Gastrocnemius medialis (tissue), 4 donors: ENCODE measurements around the gene TCERG1L. TPM values are rescaled to one million over a fixed set of nuclear protein-coding genes. Genes with fewer than 3 reads are reported as not detected.

Source experiments
- ATAC-seq, 2 donors: fragments of 150-250 bp; one replicate each; pipeline ENCODE4 v1.9.1; 2016
- DNase-seq, 2 donors: peaks; one replicate each; pipeline ENCODE4 v3.0.0-alpha.2; 2019
- H3K27ac ChIP-seq, 4 donors: fragments of 200-600 bp; sonication (generic); 1 replicate in 1 of 4; 2 replicates in 3 of 4; pipeline ENCODE4 v1.5.1; 2016 to 2018; ENCODE audit warnings: mild to moderate bottlenecking in 2 of 4, moderate library complexity in 1 of 4
- H3K27me3 ChIP-seq, 3 donors: fragments of 200-600 bp; sonication (generic) in 2 of 3; 1 replicate in 1 of 3; 2 replicates in 2 of 3; pipeline versions ENCODE4 v1.5.1 to v1.6.0; 2016 to 2019; ENCODE audit warnings: mild to moderate bottlenecking in 1 of 3, moderate library complexity in 1 of 3
- H3K36me3 ChIP-seq, 2 donors: fragments of 200-600 bp; sonication (generic) in 1 of 2; one replicate each; pipeline ENCODE4 v1.5.1; 2017 to 2018
- H3K4me1 ChIP-seq, 2 donors: fragments of 200-600 bp; sonication (generic) in 1 of 2; one replicate each; pipeline ENCODE4 v1.5.1; 2016 to 2017; ENCODE audit warnings: mild to moderate bottlenecking in 2 of 2
- H3K4me3 ChIP-seq, 4 donors: fragments of 200-600 bp; sonication (generic) in 3 of 4; 1 replicate in 1 of 4; 2 replicates in 3 of 4; pipeline ENCODE4 v1.5.1; 2016 to 2019; ENCODE audit warnings: mild to moderate bottlenecking in 2 of 4
- H3K9me3 ChIP-seq, 3 donors: fragments of 200-600 bp; sonication (generic) in 2 of 3; 1 replicate in 1 of 3; 2 replicates in 2 of 3; pipeline ENCODE4 v1.5.1; 2016 to 2019
- CTCF ChIP-seq, 5 experiments: fragments of 450-650 bp in 3 of 5; fragments of 200-600 bp in 2 of 5; sonication (generic) in 2 of 5; IDR thresholded peaks in 4 of 5; conservative IDR thresholded peaks in 1 of 5; 1 replicate in 4 of 5; 2 replicates in 1 of 5; pipeline ENCODE4 v1.5.1; 2016 to 2019; ENCODE audit warnings: antibody characterized with exemption in 5 of 5, mild to moderate bottlenecking in 3 of 5, moderate library complexity in 3 of 5
- POLR2A ChIP-seq, 2 donors: fragments of 450-650 bp; IDR thresholded peaks; one replicate each; pipeline ENCODE4 v1.6.1; 2017; ENCODE audit warnings: antibody characterized with exemption in 2 of 2, mild to moderate bottlenecking in 2 of 2, moderate library complexity in 2 of 2
- in situ Hi-C, 4 donors: fragments of 200-750 bp; cut with MboI; loops; one replicate each; pipeline versions ENCODE4 v1.15.0 to v1.8.0; 2017; ENCODE audit warnings: low sequenced_read_pairs in 4 of 4
- intact Hi-C: fragments of 100-400 bp; cut with DNase I; formaldehyde crosslinking; loops from one replicate; pipeline ENCODE4 v1.15.1; 2023; ENCODE audit warnings: low total_unique reads
- total RNA-seq, 4 donors: library from RNA; depleted of rRNA; stranded (reverse); fragments of >200 nt; gene quantifications; one replicate each; pipeline versions ENCODE4 v1.1.0 to v1.2.3, GENCODE V29; 2016

TCERG1L gene
- total RNA-seq, 4 donors from 2014 or later = not detected

- in situ Hi-C loops = no loop called here
- Histone ChIP-seq H3K27ac (no peak overlapping the region), H3K9me3 (no peaks in the 10 kb centered on the region), H3K36me3 (no peaks in the 10 kb centered on the region), H3K4me3 (no peak overlapping the region), H3K27me3 (peaks cover 0 to 8% (median 0%) of the 10 kb centered on the region in 3 donors), H3K4me1 (no peaks in the 10 kb centered on the region)
- intact Hi-C loops = no loop called here
- DNase-seq (no peak), ATAC-seq (no peak)
- TF ChIP-seq CTCF (IDR thresholded peaks at IDR 0.05 in 4 of 5, conservative IDR thresholded peaks at IDR 0.05 in 1 of 5) (no peak), POLR2A (IDR thresholded peaks at IDR 0.05) (no peak)
Measured at GRCh38 chr10:131216681-131217230, 94.8 kb downstream of the TCERG1L start.

- no peak overlapping the region for H3K4me3 ChIP-seq
- no peak for TF ChIP-seq POLR2A (IDR thresholded peaks at IDR 0.05)
- TF ChIP-seq CTCF (IDR thresholded peaks at IDR 0.05 in 4 of 5, conservative IDR thresholded peaks at IDR 0.05 in 1 of 5) = no peak
- H3K27me3 ChIP-seq = peaks cover 0 to 8% (median 0%) of the 10 kb centered on the region in 3 donors
- H3K36me3 ChIP-seq = no peaks in the 10 kb centered on the region
- H3K4me1 ChIP-seq = no peaks in the 10 kb centered on the region
- intact Hi-C loops = no loop called here
- no peaks in the 10 kb centered on the region for H3K9me3 ChIP-seq
- no peak overlapping the region for H3K27ac ChIP-seq
- DNase-seq (no peak), ATAC-seq (no peak)
- in situ Hi-C loops = no loop called here
Measured at GRCh38 chr10:131215776-131216175, 95.7 kb downstream of the TCERG1L start.

DNA sequence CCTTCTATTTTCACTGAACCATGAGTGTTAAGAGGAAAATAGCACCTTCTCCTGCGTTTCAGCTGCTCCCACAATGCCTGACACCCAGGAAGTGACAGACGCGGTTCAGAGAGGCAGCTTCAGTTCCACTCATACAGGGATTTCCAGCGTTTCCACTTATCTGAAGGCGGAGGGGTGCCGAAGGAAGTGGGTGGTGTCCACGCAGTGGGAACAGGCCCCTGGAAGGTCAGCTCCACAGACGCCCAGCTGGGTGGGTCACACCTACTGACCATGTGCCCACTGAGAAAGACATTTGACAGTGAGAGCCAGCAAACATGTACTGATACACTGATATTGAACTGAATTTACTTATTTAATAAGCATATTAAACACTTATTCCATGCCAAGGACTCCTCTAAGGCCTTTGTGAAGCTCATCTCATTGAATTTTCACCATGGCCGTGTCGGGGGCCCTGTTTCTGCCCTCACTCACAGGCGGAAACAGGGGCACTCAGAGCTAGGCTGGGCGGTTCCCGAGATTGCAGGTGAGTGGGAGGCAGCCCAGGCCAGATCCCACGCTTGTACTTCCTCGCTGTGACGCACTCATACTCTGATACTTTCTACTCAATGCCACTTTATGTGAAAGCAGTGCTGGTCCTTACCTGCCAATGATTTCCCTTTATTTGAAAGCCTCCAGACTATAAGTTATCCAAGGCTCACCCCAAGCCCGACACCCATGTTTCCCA is 96.8 kb downstream of the TCERG1L start:
- no peaks in the 10 kb centered on the region for H3K9me3 ChIP-seq
- DNase-seq (no peak), ATAC-seq (no peak)
- intact Hi-C loops (no loop called here), in situ Hi-C loops (no loop called here)
- H3K36me3 ChIP-seq = no peaks in the 10 kb centered on the region
- H3K4me1 ChIP-seq = no peaks in the 10 kb centered on the region
- no peak overlapping the region for H3K27ac ChIP-seq
- H3K27me3 ChIP-seq = peaks cover 0 to 8% (median 0%) of the 10 kb centered on the region in 3 donors
- no peak overlapping the region for H3K4me3 ChIP-seq
- TF ChIP-seq POLR2A (IDR thresholded peaks at IDR 0.05) (no peak), CTCF (IDR thresholded peaks at IDR 0.05 in 4 of 5, conservative IDR thresholded peaks at IDR 0.05 in 1 of 5) (no peak)

DNA sequence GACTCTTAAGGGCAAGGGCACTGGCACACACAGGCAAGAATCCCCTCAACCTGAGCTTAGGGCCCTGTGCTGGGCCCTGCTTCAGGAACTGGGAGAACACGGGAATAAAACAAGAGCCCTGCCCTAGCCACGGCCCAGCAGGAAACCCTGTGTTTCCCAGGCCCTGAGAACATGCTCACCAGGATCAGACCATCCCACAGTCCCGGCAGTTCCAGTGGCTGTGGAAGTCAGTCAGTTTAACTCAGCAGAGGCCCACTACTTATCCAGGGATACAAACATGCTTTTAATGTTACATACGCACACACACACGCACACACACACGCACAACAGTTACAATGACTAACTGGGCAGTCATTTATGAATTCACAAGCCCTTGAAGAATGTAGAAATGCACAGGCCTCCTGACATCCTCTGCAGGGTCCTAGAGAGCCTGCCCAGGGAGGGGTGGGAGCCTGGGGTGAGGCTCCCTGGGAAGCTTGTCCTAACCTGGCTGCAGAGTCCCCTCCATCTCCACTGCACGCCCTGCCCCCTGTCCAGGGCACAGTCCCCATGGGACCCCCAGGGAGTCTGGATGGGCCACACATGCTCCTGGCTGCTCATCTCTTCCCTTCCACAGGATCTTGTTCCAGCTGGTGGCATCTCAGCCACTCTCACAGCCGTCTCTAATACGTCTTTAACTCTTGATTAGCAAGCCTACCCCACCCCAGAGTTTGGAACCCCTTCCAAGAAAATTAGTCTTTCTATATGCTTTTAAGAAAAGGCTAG is 97.6 kb downstream of the TCERG1L start:
- TF ChIP-seq CTCF (IDR thresholded peaks at IDR 0.05 in 4 of 5, conservative IDR thresholded peaks at IDR 0.05 in 1 of 5) (no peak), POLR2A (IDR thresholded peaks at IDR 0.05) (no peak)
- Histone ChIP-seq H3K4me3 (no peak overlapping the region), H3K27ac (no peak overlapping the region), H3K4me1 (no peaks in the 10 kb centered on the region), H3K9me3 (no peaks in the 10 kb centered on the region), H3K27me3 (peaks cover 0 to 8% (median 0%) of the 10 kb centered on the region in 3 donors), H3K36me3 (no peaks in the 10 kb centered on the region)
- in situ Hi-C loops = no loop called here
- DNase-seq = no peak
- intact Hi-C loops = no loop called here
- ATAC-seq = no peak
